GM19452 (cell line): ENCODE data around the gene AGAP1.

Experiments
- ATAC-seq: cut with Tn5 transposase; IDR thresholded peaks from one replicate; pipeline ENCODE4 v1.9.1; 2021; ENCODE audit not compliant: unreplicated experiment

Gene AGAP1

GRCh38 chr2:235784788-235785187 lies 290.9 kb downstream of the AGAP1 start:
- no peak for ATAC-seq

GRCh38 chr2:235789552-235789951 lies 295.7 kb downstream of the AGAP1 start:
- no peak for ATAC-seq

- ATAC-seq, result no peak
Observed at GRCh38 chr2:235793163-235793752, 299.4 kb downstream of the AGAP1 start.

- ATAC-seq, result no peak
Observed at GRCh38 chr2:235799281-235799680, 305.4 kb downstream of the AGAP1 start.

GRCh38 chr2:235802542-235802941 lies 308.7 kb downstream of the AGAP1 start:
- no peak for ATAC-seq

GRCh38 chr2:235803028-235803427 lies 309.2 kb downstream of the AGAP1 start:
- no peak for ATAC-seq

GRCh38 chr2:235804676-235805075 lies 310.8 kb downstream of the AGAP1 start:
- no peak for ATAC-seq

- ATAC-seq, result no peak
Observed at GRCh38 chr2:235806986-235807750, 313.3 kb downstream of the AGAP1 start.

- ATAC-seq, result no peak
Observed at GRCh38 chr2:235808366-235808765, 314.5 kb downstream of the AGAP1 start.

GRCh38 chr2:235810252-235810651 lies 316.4 kb downstream of the AGAP1 start:
- ATAC-seq, result no peak

- ATAC-seq, result no peak
Observed at GRCh38 chr2:235810846-235811245, 317.0 kb downstream of the AGAP1 start.

- no peak for ATAC-seq
Observed at GRCh38 chr2:235811446-235812184, 317.8 kb downstream of the AGAP1 start.

GRCh38 chr2:235812185-235812665 lies 318.4 kb downstream of the AGAP1 start:
- ATAC-seq, result no peak

GRCh38 chr2:235813398-235813797 lies 319.6 kb downstream of the AGAP1 start:
- no peak for ATAC-seq

- ATAC-seq, result no peak
Observed at GRCh38 chr2:235820571-235820970, 326.7 kb downstream of the AGAP1 start.

- no peak for ATAC-seq
Observed at GRCh38 chr2:235824331-235824730, 330.5 kb downstream of the AGAP1 start.

- ATAC-seq, result no peak
Observed at GRCh38 chr2:235825946-235826345, 332.1 kb downstream of the AGAP1 start.

GRCh38 chr2:235826826-235827225 lies 333.0 kb downstream of the AGAP1 start:
- ATAC-seq, result no peak

GRCh38 chr2:235827585-235827992 lies 333.7 kb downstream of the AGAP1 start:
- ATAC-seq, result no peak

- no peak for ATAC-seq
Observed at GRCh38 chr2:235829726-235830125, 335.9 kb downstream of the AGAP1 start.

- ATAC-seq, result no peak
Observed at GRCh38 chr2:235831755-235832154, 337.9 kb downstream of the AGAP1 start.

- ATAC-seq, result no peak
Observed at GRCh38 chr2:235832941-235833340, 339.1 kb downstream of the AGAP1 start.
